Body of pancreas (tissue), 4 donors: ENCODE data around the gene MDM1. TPM values are rescaled to one million over a fixed set of nuclear protein-coding genes. Genes with fewer than 3 reads are reported as not detected.

Experiments
- ATAC-seq: fragments of 150-250 bp; one replicate; pipeline ENCODE4 v1.9.1; 2016
- DNase-seq, 4 donors: peaks; one replicate each; pipeline ENCODE4 v3.0.0-alpha.2; 2019
- H3K27ac ChIP-seq, 4 donors: fragments of 200-600 bp; sonication (generic); 1 replicate in 3 of 4; 2 replicates in 1 of 4; pipeline versions ENCODE4 v1.5.1 to v1.6.1; 2016 to 2019; ENCODE audit warnings: mild to moderate bottlenecking in 1 of 4, mixed read lengths in 1 of 4, moderate library complexity in 1 of 4
- H3K27me3 ChIP-seq, 2 donors: fragments of 200-600 bp; sonication (generic); one replicate each; pipeline ENCODE4 v1.6.0; 2016; ENCODE audit warnings: mild to moderate bottlenecking in 1 of 2
- H3K36me3 ChIP-seq, 2 donors: fragments of 200-600 bp; sonication (generic); replicated peaks in 1 of 2; 2 replicates each; pipeline ENCODE4 v1.5.1; 2016; ENCODE audit warnings: low read depth in 2 of 2; ENCODE audit not compliant: insufficient read depth in 1 of 2
- H3K4me1 ChIP-seq: fragments of 200-600 bp; sonication (generic); one replicate; pipeline ENCODE4 v1.6.0; 2016
- H3K4me3 ChIP-seq, 2 donors: fragments of 200-600 bp; sonication (generic); 1 replicate in 1 of 2; 2 replicates in 1 of 2; pipeline ENCODE4 v1.5.1; 2016 to 2019
- H3K9me3 ChIP-seq, 3 donors: fragments of 200-600 bp; sonication (generic); 1 replicate in 2 of 3; 2 replicates in 1 of 3; pipeline ENCODE4 v1.5.1; 2016
- POLR2A ChIP-seq, 3 donors: fragments of 450-650 bp; IDR thresholded peaks; one replicate each; pipeline ENCODE4 v1.6.1; 2016; ENCODE audit warnings: antibody characterized with exemption in 3 of 3, mild to moderate bottlenecking in 2 of 3
- WGBS, 2 donors: methylation state at CpG; one replicate each; pipeline ENCODE4 v1.1.5; 2017; 5-methylcytosine and 5-hydroxymethylcytosine counted together
- intact Hi-C: fragments of 100-400 bp; cut with DNase I; formaldehyde crosslinking; loops from one replicate; pipeline ENCODE4 v1.15.1; 2023
- total RNA-seq, 2 donors: library from RNA; depleted of rRNA; stranded (reverse); fragments of >200 nt; gene quantifications; one replicate each; pipeline ENCODE4 v1.1.0, GENCODE V29; 2016
- TF ChIP-seq, protein P1 (sequence below), 7 experiments: fragments of 450-650 bp in 4 of 7; fragments of 200-600 bp in 3 of 7; sonication (generic) in 3 of 7; IDR thresholded peaks; one replicate each; pipeline ENCODE4 v1.5.1; 2016 to 2019; ENCODE audit warnings: antibody characterized with exemption in 7 of 7

The MDM1 gene
- total RNA-seq, 2 donors from 2014 or later: 6.0 to 10.9 TPM

DNA sequence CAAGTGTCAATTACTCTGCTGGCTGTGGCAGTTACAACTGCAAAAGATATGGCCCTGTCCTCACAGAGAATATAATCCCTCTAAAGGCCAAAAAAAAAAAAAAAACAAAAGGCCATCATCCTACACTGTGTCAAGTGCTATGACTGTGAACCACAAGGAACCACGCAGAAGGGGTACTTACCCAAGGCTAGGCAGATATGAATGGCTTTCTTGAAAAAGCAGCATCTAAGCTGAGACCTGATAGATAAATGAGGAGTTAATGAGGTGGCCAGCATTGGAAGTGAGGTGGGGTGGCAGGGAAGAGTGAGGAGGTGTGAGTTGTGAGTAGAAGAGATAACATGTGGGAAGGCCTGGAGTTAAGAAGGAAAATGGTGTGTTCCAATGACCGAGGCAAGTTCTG, 62.4 kb downstream of the MDM1 start:
- ATAC-seq (no peak), DNase-seq (no peak)
- TF ChIP-seq, protein P1, sequence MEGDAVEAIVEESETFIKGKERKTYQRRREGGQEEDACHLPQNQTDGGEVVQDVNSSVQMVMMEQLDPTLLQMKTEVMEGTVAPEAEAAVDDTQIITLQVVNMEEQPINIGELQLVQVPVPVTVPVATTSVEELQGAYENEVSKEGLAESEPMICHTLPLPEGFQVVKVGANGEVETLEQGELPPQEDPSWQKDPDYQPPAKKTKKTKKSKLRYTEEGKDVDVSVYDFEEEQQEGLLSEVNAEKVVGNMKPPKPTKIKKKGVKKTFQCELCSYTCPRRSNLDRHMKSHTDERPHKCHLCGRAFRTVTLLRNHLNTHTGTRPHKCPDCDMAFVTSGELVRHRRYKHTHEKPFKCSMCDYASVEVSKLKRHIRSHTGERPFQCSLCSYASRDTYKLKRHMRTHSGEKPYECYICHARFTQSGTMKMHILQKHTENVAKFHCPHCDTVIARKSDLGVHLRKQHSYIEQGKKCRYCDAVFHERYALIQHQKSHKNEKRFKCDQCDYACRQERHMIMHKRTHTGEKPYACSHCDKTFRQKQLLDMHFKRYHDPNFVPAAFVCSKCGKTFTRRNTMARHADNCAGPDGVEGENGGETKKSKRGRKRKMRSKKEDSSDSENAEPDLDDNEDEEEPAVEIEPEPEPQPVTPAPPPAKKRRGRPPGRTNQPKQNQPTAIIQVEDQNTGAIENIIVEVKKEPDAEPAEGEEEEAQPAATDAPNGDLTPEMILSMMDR (IDR thresholded peaks at IDR 0.05): no peak
- TF ChIP-seq POLR2A (IDR thresholded peaks at IDR 0.05): no peak
- Histone ChIP-seq H3K27ac (no peak overlapping the region), H3K9me3 (no peaks in the 10 kb centered on the region), H3K4me3 (no peak overlapping the region), H3K4me1 (no peaks in the 10 kb centered on the region), H3K27me3 (no peaks in the 10 kb centered on the region), H3K36me3 (no peaks in the 10 kb centered on the region)
- intact Hi-C loops: no loop called here
- 88 to 90% methylated on average over 2 of the region's 2 CpGs for WGBS, 2 donors

DNA sequence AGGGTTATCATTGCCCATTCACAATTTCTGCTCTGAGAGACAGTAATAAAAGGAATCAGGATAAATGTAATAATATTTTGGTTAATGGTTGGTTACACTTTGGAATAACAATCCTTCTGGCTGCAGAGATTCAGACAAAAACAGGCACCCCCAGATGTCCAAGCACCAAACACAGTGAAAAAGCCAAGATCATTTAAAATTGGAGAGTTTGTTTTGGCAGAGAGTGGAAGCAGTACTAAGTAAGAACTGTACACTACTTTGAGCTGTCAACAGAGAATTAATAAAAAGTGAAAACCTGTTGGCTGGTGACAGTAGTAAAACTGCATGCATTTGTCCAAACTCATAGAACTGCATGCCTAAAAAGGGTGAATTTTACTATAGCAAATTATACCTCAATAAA, 63.2 kb downstream of the MDM1 start:
- DNase-seq (no peak), ATAC-seq (no peak)
- H3K4me3 ChIP-seq: no peak overlapping the region
- H3K9me3 ChIP-seq: no peaks in the 10 kb centered on the region
- H3K36me3 ChIP-seq: no peaks in the 10 kb centered on the region
- H3K27ac ChIP-seq: no peak overlapping the region
- no peaks in the 10 kb centered on the region for H3K4me1 ChIP-seq
- H3K27me3 ChIP-seq: no peaks in the 10 kb centered on the region
- intact Hi-C loops: no loop called here
- TF ChIP-seq, protein P1 (IDR thresholded peaks at IDR 0.05): no peak
- TF ChIP-seq POLR2A (IDR thresholded peaks at IDR 0.05): no peak

DNA sequence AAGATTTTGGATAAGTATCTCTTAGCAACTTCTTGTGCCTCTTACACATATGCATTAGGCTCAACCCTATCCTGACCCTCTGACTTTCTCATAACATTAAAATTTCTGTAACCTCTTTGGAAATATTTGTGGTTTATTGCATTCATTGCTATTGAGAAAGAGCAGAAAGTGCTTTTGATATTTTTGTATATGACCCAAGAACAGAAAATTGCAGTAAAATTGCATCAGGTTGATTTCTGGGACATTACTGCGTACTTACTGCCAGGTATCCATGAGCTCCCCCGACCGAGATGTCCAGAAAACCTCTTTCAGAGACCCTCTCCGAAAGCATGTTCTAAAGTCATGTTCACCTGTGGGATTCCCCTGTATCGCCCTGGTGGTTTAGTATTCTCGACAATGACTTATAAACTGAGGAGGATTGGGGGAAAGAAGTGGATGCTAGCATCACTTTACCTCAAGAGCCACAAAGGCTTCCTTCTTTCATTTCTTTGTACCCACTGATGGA, 64.2 kb downstream of the MDM1 start:
- no peaks in the 10 kb centered on the region for H3K36me3 ChIP-seq
- DNase-seq: no peak
- no peak for ATAC-seq
- no peak overlapping the region for H3K27ac ChIP-seq
- WGBS, 2 donors: 70 to 90% methylated on average over 6 of the region's 6 CpGs
- no peaks in the 10 kb centered on the region for H3K9me3 ChIP-seq
- TF ChIP-seq, protein P1 (IDR thresholded peaks at IDR 0.05): no peak
- no peak for TF ChIP-seq POLR2A (IDR thresholded peaks at IDR 0.05)
- no peak overlapping the region for H3K4me3 ChIP-seq
- H3K4me1 ChIP-seq: no peaks in the 10 kb centered on the region
- intact Hi-C loops: no loop called here
- H3K27me3 ChIP-seq: no peaks in the 10 kb centered on the region

DNA sequence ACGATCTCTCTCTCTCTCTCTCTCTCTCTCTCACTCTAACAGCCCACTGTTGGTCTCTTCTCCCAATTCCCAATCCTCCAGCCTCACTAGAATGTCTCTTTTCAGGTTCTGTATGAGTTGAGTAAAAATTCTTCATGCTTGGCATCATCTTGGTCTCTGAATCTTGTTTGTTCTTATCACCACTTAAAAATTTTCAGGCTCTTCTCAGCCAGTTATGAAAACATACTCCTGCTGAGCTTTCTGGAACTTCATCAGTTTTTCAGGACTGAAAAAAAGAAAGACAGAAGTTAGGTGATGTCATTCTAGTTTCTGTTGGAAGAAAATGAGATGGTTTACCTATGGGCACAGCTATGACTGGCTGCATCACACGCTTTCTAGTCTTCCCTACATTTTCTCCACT, 67.3 kb downstream of the MDM1 start:
- H3K36me3 ChIP-seq: no peaks in the 10 kb centered on the region
- H3K27me3 ChIP-seq: no peaks in the 10 kb centered on the region
- H3K4me3 ChIP-seq: no peak overlapping the region
- 90 to 91% methylated on average over 2 of the region's 2 CpGs for WGBS, 2 donors
- no peaks in the 10 kb centered on the region for H3K9me3 ChIP-seq
- intact Hi-C loops: no loop called here
- DNase-seq (no peak), ATAC-seq (no peak)
- H3K4me1 ChIP-seq: no peaks in the 10 kb centered on the region
- TF ChIP-seq POLR2A (IDR thresholded peaks at IDR 0.05): no peak
- TF ChIP-seq, protein P1 (IDR thresholded peaks at IDR 0.05): no peak
- H3K27ac ChIP-seq: no peak overlapping the region

DNA sequence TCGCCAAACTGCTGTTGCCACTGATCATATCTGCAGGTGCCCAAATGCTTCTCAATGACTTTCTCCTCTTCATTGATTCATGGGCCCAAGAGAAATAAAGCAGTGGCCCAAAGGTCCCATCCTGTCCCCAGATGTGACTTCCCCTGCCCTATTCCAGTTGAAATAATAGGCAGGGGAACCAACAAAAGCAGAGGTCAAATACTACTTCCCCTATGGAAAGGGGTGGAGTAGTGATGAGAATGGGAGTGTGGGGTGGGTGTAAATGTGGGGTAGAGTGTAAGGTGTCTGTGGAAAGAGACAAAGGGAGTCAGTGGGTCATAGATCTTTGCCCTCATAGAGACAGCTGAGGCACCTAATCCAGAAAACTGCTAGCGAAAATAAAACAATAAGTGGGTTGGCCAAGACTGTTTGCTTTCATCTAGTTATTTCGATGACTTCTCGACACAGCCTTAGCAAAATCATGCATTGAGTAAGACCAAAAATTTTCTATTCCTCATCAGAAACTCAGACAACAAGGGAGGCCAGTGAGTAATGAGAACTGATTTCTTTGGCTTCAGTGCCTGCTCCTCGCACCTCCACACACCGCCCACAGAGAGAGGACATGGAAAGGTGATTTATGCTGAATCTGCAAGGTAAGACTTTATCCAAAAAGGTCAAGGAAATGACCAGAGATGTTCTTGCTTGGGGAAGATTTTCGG, 67.9 kb downstream of the MDM1 start:
- DNase-seq: no peak
- intact Hi-C loops: no loop called here
- TF ChIP-seq, protein P1 (IDR thresholded peaks at IDR 0.05): no peak
- TF ChIP-seq POLR2A (IDR thresholded peaks at IDR 0.05): no peak
- Histone ChIP-seq H3K27me3 (no peaks in the 10 kb centered on the region), H3K4me3 (no peak overlapping the region), H3K9me3 (no peaks in the 10 kb centered on the region), H3K27ac (no peak overlapping the region), H3K4me1 (no peaks in the 10 kb centered on the region), H3K36me3 (no peaks in the 10 kb centered on the region)
- 83 to 91% methylated on average over 7 of the region's 7 CpGs for WGBS, 2 donors
- ATAC-seq: no peak
